ENCODE measurements around the gene IQSEC1. TPM values are rescaled to one million over a fixed set of nuclear protein-coding genes. Genes with fewer than 3 reads are reported as not detected.

IQSEC1 gene
- total and polyA plus RNA-seq, 2 donors (not counting 3 experiments of a cell fraction or from before 2014, with no cell fraction given) = 5.2 to 18.0 TPM

- H3K79me2 ChIP-seq (ENCODE audit: control insufficient read depth, insufficient read depth, low read length) = no peaks in the 10 kb centered on the region
- intact Hi-C loops (cut with micrococcal nuclease) (no loop called here), dilution Hi-C loops (cut with MboI; ENCODE audit: extremely low pct_ligation_motif_present, low sequenced_read_pairs) (loop anchor here (25.0 kb wide), 1 partner anchor 369 kb away; no protein-coding TSS in a partner anchor)
- no peaks in the 10 kb centered on the region for H4K20me1 ChIP-seq (replicated peaks; ENCODE audit: control insufficient read depth, extremely low read depth, insufficient read depth, low read length)
- H2AFZ ChIP-seq (ENCODE audit: low read depth, low read length) = no peak overlapping the region
- no peaks in the 10 kb centered on the region for H3K4me1 ChIP-seq (ENCODE audit: control insufficient read depth, extremely low read depth, insufficient read depth, low read length)
- BruUV-seq (replicated peaks) = no TSS peak
- H3K27me3 ChIP-seq (ENCODE audit: control insufficient read depth in 2 of 2, insufficient read depth in 2 of 2, low read length in 2 of 2) = peaks cover 3 to 6% of the 10 kb centered on the region in 2 experiments
- no peaks in the 10 kb centered on the region for H3K36me3 ChIP-seq (ENCODE audit: control insufficient read depth in 2 of 2, extremely low read depth in 1 of 2, insufficient read depth in 2 of 2, low read length in 2 of 2)
- CTCF ChIA-PET = interaction anchor here (0.6 to 7.4 kb wide), 3 partner anchors 242 to 554 kb away, joined by 3 to 214 read pairs (median 5); no protein-coding TSS in a partner anchor
- DNase-seq (ENCODE audit: low read depth, low spot score) (no peak), FAIRE-seq (no peak)
- TF ChIP-seq CTCF (IDR thresholded peaks at IDR 0.05; ENCODE audit: extremely low read depth in 1 of 2, insufficient read depth in 1 of 2, low read depth in 1 of 2, low read length in 2 of 2) = no peak
- TF ChIP-seq POLR2A (IDR thresholded peaks at IDR 0.05; ENCODE audit: low read depth, low read length) = no peak
- no peak for TF ChIP-seq FOS (IDR thresholded peaks at IDR 0.05; ENCODE audit: borderline replicate concordance, insufficient read depth, low read length)
- TF ChIP-seq POLR2AphosphoS5 (IDR thresholded peaks at IDR 0.05; ENCODE audit: insufficient read depth, low read depth, low read length) = no peak
- TF ChIP-seq EZH2 (IDR thresholded peaks at IDR 0.05; ENCODE audit: borderline replicate concordance, low read depth, low read length, severe bottlenecking) = no peak
- TF ChIP-seq MYC (IDR thresholded peaks at IDR 0.05; ENCODE audit: low read depth, low read length) = no peak
- TF ChIP-seq JUN (IDR thresholded peaks at IDR 0.05; ENCODE audit: borderline replicate concordance, insufficient read depth, insufficient read length, low read depth) = no peak
- TF ChIP-seq MAX (IDR thresholded peaks at IDR 0.05; ENCODE audit: insufficient read depth, insufficient read length) = no peak
- no peak for TF ChIP-seq GATA2 (IDR thresholded peaks at IDR 0.05; ENCODE audit: insufficient read depth, insufficient read length, low read depth, low read length)
- H3K4me2 ChIP-seq (ENCODE audit: insufficient read depth, low read length) = no peak overlapping the region
- POLR2A ChIA-PET = no interaction called here
- no peak overlapping the region for H3K4me3 ChIP-seq (replicated peaks in 1 of 3; ENCODE audit: insufficient read depth in 1 of 3, low read depth in 1 of 3, low read length in 3 of 3)
- no peak overlapping the region for H3K27ac ChIP-seq (ENCODE audit: insufficient read depth, low read depth, low read length)
- H3K9me1 ChIP-seq (replicated peaks; ENCODE audit: control insufficient read depth, extremely low read depth, insufficient read depth, low read length) = no peaks in the 10 kb centered on the region
- no peak overlapping the region for H3K9ac ChIP-seq (replicated peaks; ENCODE audit: extremely low read depth, insufficient read depth, low read length)
- no peaks in the 10 kb centered on the region for H3K9me3 ChIP-seq (replicated peaks; ENCODE audit: control insufficient read depth, insufficient read depth, low read length)
Measured at GRCh38 chr3:13093687-13094086, 20.5 kb upstream of the IQSEC1 start.
